Urothelium cell line (cell line): ENCODE measurements around the gene LRP8.
"Not testable (repeated sequence)": the region's sequence is repeated elsewhere in the genome, so short reads cannot be mapped to it uniquely, and the experiment has no call there.

ENCODE experiments used
- DNase-seq: peaks from one replicate; pipeline ENCODE4 v3.0.0; 2011; ENCODE audit warnings: low spot score, mixed read lengths
- FAIRE-seq: peaks from 2 replicates; lab custom pipeline; 2011; peaks lifted over from hg19 to GRCh38; lab: Jason Lieb, UNC

LRP8 gene

GRCh38 chr1:53237638-53238037 lies 90.2 kb downstream of the LRP8 start:
- FAIRE-seq = no peak

GRCh38 chr1:53220962-53221286 lies 106.9 kb downstream of the LRP8 start:
- DNase-seq (no peak), FAIRE-seq (no peak)

More at GRCh38 chr1:53237638-53238037, 90.2 kb downstream of the LRP8 start:
- DNase-seq = peak; percentile 8

- peak; percentile 95 for DNase-seq
- peak; percentile 79 for FAIRE-seq
Observed at GRCh38 chr1:53220171-53220961, 107.5 kb downstream of the LRP8 start, which contains the start of gene CZIB. Gene CZIB (minus strand): TSS chr1:53220634. CDS start chr1:53220575, 59 bp downstream.

- DNase-seq = no peak
- no peak for FAIRE-seq
Observed at GRCh38 chr1:53219711-53220110, 108.2 kb downstream of the LRP8 start.

- FAIRE-seq = no peak
- no peak for DNase-seq
Observed at GRCh38 chr1:53218201-53218600, 109.7 kb downstream of the LRP8 start.

DNA sequence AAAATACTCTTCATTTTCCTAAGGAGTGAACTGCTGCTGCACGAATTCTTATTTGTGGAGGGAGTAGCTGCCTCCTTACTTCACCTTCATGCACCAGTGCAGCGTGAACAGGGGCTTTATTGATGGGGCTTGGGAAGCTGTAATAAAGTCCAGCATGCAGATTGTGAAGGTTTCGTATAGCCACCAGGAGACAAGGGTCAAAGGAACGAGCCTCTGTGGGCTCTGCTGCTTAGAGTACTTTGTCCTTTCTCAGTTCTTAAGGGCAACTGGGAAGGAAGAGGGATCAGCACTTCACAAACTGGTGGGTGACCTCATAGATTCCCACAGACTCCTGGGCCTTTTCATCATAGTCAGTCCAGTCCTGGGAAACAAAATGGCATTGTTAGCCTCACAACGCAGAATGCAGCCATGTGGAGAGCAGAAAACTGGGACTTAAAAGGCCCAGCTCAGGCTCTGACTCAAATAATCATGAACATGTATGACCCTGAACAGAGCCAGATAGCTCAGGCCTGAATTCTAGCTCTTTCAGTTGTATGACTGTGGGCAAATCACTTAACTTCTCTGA lies 113.4 kb downstream of the LRP8 start:
- FAIRE-seq (no peak), DNase-seq (no peak)

DNA sequence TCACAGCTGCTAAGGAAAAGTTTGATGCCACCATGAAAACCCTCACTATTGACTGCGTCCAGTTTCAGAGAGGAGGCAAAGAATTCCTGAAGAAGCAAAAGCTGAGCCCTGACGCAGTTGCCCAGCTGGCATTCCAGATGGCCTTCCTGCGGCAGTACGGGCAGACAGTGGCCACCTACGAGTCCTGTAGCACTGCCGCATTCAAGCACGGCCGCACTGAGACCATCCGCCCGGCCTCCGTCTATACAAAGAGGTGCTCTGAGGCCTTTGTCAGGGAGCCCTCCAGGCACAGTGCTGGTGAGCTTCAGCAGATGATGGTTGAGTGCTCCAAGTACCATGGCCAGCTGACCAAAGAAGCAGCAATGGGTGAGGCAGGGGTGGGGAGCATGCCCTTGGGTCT lies 116.9 kb downstream of the LRP8 start:
- FAIRE-seq (no peak), DNase-seq (no peak)

GRCh38 chr1:53210352-53210751 lies 117.5 kb downstream of the LRP8 start:
- no peak for FAIRE-seq

GRCh38 chr1:53207726-53208125 lies 120.1 kb downstream of the LRP8 start:
- DNase-seq (no peak), FAIRE-seq (no peak)

More at GRCh38 chr1:53210352-53210751, 117.5 kb downstream of the LRP8 start:
- no peak for DNase-seq

GRCh38 chr1:53206735-53207379 lies 121.0 kb downstream of the LRP8 start:
- FAIRE-seq (no peak), DNase-seq (no peak)

- DNase-seq, FAIRE-seq: not testable (repeated sequence)
Observed at GRCh38 chr1:53206083-53206685, 121.7 kb downstream of the LRP8 start.

DNA sequence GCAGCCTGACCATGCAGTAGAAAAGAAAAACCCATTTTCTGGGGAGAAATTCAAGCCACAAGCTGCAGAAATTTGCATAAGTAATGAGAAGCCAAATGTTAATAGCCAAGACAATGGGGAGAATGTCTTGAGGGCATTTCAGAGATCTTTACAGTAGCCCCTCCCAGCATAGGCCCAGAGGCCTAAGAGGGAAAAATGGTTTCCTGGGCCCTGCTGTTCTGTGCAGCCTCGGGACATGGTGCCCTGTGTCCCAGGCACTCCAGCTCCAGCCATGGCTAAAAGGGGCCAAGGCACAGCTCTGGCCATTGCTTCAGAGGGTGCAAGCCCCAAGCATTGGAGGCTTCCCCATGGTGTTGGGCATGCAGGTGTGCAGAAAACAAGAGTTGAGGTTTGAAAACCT lies 122.4 kb downstream of the LRP8 start:
- FAIRE-seq, DNase-seq: not testable (repeated sequence)

GRCh38 chr1:53203466-53203865 lies 124.4 kb downstream of the LRP8 start:
- FAIRE-seq = no peak
- DNase-seq = no peak

DNA sequence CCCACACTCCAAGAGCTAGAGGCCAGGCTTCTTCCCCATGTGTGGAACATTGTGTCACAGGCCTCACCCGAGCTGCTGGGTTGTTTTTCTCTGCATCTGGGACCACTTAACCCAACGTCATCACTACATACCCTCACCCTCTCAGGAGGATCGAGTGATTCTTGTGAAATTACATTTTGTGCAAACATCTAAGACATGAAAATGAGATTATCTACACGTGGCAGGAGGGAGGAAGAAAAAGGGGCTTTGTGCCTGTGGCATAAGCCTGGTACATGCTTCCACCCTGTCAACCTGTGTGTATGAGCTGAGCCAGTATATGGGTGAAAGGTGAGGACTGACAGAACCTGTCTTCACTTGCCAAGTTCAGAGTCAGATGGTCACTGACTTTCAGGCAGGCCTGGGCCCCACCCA lies 129.6 kb downstream of the LRP8 start:
- FAIRE-seq = no peak
- DNase-seq = no peak

GRCh38 chr1:53197291-53198200 lies 130.3 kb downstream of the LRP8 start:
- FAIRE-seq (no peak), DNase-seq (peak; percentile 21)

DNA sequence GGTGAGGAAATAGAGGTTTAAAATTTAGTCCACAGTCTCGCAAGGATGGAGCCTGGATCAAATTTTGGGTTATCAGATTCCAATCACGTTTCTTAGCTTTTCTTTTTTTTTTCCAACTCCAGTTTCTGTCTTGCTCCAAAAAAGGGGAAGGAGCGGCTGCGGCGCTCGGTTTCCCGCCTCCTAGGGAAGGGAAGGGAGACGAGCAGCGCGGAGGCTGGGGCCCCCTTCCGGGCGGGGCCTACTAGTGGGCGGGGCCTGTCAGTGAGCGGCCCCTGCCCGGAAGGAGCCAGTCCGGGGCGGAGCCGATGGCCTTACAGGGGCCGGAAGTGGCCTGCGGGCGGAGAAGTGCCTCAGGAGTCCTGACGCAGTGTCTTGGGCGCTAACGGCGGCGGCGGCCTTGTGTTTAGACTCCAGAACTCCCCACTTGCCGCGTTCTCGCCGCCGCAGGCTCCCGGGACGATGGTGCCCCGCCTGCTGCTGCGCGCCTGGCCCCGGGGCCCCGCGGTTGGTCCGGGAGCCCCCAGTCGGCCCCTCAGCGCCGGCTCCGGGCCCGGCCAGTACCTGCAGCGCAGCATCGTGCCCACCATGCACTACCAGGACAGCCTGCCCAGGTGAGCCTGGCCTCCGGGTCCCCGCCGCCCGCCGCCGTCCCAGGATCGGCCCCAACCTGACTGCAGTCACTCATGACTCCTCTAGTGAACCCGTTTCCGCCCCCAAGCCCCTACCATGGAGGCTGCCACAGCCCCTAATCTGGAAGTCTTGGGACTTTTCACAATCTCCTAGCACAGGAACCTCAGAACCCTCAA lies 131.2 kb downstream of the LRP8 start, which contains the start of gene CPT2:
Gene CPT2, plus strand, starts transcription at position 340 of the 806 bp plus-strand sequence. Its CDS starts 120 bp downstream, at position 460.
- FAIRE-seq (no peak), DNase-seq (peak; percentile 99)

DNA sequence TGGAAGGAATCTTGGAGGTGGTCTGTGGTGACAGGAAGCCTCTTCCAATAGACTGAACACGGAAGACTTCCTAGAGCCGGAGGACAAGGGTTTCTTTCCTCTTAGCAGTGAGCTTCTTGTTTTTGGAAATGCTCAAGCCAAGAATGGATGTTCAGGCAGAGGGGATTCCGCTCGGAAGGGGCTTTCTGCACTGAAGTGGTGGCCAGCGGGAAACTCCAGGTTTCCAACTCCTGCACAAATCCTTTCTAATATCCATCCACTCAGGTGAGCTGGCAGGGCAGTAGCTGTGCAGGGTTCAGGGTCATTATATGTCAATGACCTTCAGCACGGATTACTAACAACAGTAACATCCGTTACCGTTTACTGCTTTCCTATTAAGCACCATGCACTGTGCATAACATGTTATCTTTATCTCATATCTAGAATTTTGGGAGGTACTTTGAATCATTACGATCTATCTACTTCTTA lies 131.8 kb downstream of the LRP8 start:
- no peak for FAIRE-seq
- no peak for DNase-seq

- FAIRE-seq = no peak
- DNase-seq = no peak
Observed at GRCh38 chr1:53195246-53196016, 132.4 kb downstream of the LRP8 start.
